ENCODE results near the gene ABL2. TPM values are rescaled to one million over a fixed set of nuclear protein-coding genes. Genes with fewer than 3 reads are reported as not detected.

ABL2 gene
- total and polyA plus RNA-seq, 4 donors, result 11.4 to 22.9 (median 12.6) TPM

- Histone ChIP-seq H3K27me3 (ENCODE audit: control insufficient read depth, insufficient read depth, low read length) (no peaks in the 10 kb centered on the region), H3K9me3 (ENCODE audit: control insufficient read depth, insufficient read depth, low read length) (no peaks in the 10 kb centered on the region), H3K36me3 (ENCODE audit: control insufficient read depth, insufficient read depth, low read length) (peaks cover 6% of the 10 kb centered on the region), H3K27ac (ENCODE audit: low read depth, low read length) (no peak overlapping the region), H3K4me3 (ENCODE audit: low read depth, low read length) (no peak overlapping the region), H3K4me1 (ENCODE audit: control insufficient read depth, insufficient read depth, low read length) (no peaks in the 10 kb centered on the region)
- DNase-seq (ENCODE audit: low read depth in 4 of 6, low spot score in 6 of 6), result no peak
- 95% methylated on average over 9 of the region's 10 CpGs for WGBS (ENCODE audit: insufficient coverage)
Observed at GRCh38 chr1:179129702-179130473, 99.6 kb downstream of the ABL2 start.

DNA sequence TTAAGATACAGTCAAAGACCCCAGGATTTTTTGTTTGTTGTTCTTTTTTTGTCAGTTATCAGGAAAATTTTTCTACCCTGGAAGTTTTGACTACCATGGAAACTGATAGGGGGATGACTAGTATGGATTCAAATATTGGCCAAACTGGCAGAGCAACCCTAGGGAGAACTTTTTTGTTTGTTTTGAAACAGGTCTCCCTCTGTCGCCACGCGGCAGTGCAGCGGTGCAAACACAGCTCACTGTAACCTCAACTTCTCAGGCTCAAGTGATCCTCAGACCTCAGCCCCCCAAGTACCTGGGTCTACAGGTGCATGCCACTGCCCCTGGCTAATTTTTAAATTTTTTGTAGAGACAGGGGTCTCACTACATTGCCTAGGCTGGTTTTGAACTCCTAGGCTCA lies 101.0 kb downstream of the ABL2 start:
- no peak for DNase-seq (ENCODE audit: low read depth in 4 of 6, low spot score in 6 of 6)
- no peaks in the 10 kb centered on the region for H3K27me3 ChIP-seq (ENCODE audit: control insufficient read depth, insufficient read depth, low read length)
- H3K9me3 ChIP-seq (ENCODE audit: control insufficient read depth, insufficient read depth, low read length), result no peaks in the 10 kb centered on the region
- no peaks in the 10 kb centered on the region for H3K4me1 ChIP-seq (ENCODE audit: control insufficient read depth, insufficient read depth, low read length)
- H3K4me3 ChIP-seq (ENCODE audit: low read depth, low read length), result no peak overlapping the region
- WGBS (ENCODE audit: insufficient coverage), result 100% methylated on average over 3 of the region's 4 CpGs
- peaks cover 7% of the 10 kb centered on the region for H3K36me3 ChIP-seq (ENCODE audit: control insufficient read depth, insufficient read depth, low read length)
- H3K27ac ChIP-seq (ENCODE audit: low read depth, low read length), result no peak overlapping the region

DNA sequence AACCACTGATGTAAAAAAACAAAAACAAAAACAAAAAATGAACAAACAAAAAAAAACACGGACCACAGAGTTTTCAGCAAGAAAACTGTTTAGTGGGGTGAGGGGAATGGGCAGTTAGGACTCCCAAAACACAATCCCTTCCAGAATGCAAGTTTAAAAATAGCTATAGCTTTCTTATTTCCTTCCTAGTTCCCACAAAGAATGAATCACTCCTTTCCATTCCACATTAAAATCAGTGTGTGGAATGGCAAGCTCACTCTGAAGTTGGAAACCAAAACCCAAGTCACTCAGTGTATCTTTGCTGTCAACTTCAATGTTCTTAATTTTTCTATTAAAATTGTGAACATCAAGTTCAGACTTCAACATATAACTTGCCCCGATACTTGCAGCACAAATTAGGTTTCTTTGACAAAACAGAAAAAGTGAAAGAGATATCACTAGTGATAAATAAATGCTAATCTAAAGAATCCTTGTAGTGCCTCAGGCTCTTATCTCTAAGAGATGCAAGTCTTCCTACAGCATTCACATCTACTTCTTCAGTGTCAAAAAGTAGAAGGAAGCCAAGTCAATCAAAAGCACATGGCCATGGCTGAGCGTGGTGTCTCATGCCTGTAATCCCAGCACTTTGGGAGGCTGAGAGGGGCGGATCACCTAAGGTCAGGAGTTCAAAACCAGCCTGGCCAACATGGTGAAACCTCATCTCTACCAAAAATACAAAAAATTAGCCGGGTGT lies 102.1 kb downstream of the ABL2 start:
- H3K4me1 ChIP-seq (ENCODE audit: control insufficient read depth, insufficient read depth, low read length), result no peaks in the 10 kb centered on the region
- no peak overlapping the region for H3K27ac ChIP-seq (ENCODE audit: low read depth, low read length)
- H3K36me3 ChIP-seq (ENCODE audit: control insufficient read depth, insufficient read depth, low read length), result peaks cover 11% of the 10 kb centered on the region
- H3K27me3 ChIP-seq (ENCODE audit: control insufficient read depth, insufficient read depth, low read length), result no peaks in the 10 kb centered on the region
- no peak overlapping the region for H3K4me3 ChIP-seq (ENCODE audit: low read depth, low read length)
- no peak for DNase-seq (ENCODE audit: low read depth in 4 of 6, low spot score in 6 of 6)
- WGBS (ENCODE audit: insufficient coverage), result 92% methylated on average over 2 of the region's 5 CpGs
- no peaks in the 10 kb centered on the region for H3K9me3 ChIP-seq (ENCODE audit: control insufficient read depth, insufficient read depth, low read length)

GRCh38 chr1:179126338-179127060 lies 103.0 kb downstream of the ABL2 start:
- Histone ChIP-seq H3K27me3 (ENCODE audit: control insufficient read depth, insufficient read depth, low read length) (no peaks in the 10 kb centered on the region), H3K9me3 (ENCODE audit: control insufficient read depth, insufficient read depth, low read length) (no peaks in the 10 kb centered on the region), H3K27ac (ENCODE audit: low read depth, low read length) (no peak overlapping the region), H3K4me1 (ENCODE audit: control insufficient read depth, insufficient read depth, low read length) (no peaks in the 10 kb centered on the region), H3K36me3 (ENCODE audit: control insufficient read depth, insufficient read depth, low read length) (peaks cover 11% of the 10 kb centered on the region), H3K4me3 (ENCODE audit: low read depth, low read length) (no peak overlapping the region)
- 83% methylated on average over 4 of the region's 8 CpGs for WGBS (ENCODE audit: insufficient coverage)
- peak in 1 of 6 donors; percentile 23 for DNase-seq (ENCODE audit: low read depth in 4 of 6, low spot score in 6 of 6)

GRCh38 chr1:179124873-179125272 lies 104.6 kb downstream of the ABL2 start:
- no CpG with 5 or more reads among the region's 1 CpG for WGBS (ENCODE audit: insufficient coverage)
- Histone ChIP-seq H3K4me3 (ENCODE audit: low read depth, low read length) (no peak overlapping the region), H3K4me1 (ENCODE audit: control insufficient read depth, insufficient read depth, low read length) (no peaks in the 10 kb centered on the region), H3K27me3 (ENCODE audit: control insufficient read depth, insufficient read depth, low read length) (no peaks in the 10 kb centered on the region), H3K27ac (ENCODE audit: low read depth, low read length) (no peak overlapping the region), H3K9me3 (ENCODE audit: control insufficient read depth, insufficient read depth, low read length) (no peaks in the 10 kb centered on the region), H3K36me3 (ENCODE audit: control insufficient read depth, insufficient read depth, low read length) (peaks cover 7% of the 10 kb centered on the region)
- DNase-seq (ENCODE audit: low read depth in 4 of 6, low spot score in 6 of 6), result no peak

- no peaks in the 10 kb centered on the region for H3K9me3 ChIP-seq (ENCODE audit: control insufficient read depth, insufficient read depth, low read length)
- 40% methylated on average over 1 of the region's 7 CpGs for WGBS (ENCODE audit: insufficient coverage)
- no peaks in the 10 kb centered on the region for H3K4me1 ChIP-seq (ENCODE audit: control insufficient read depth, insufficient read depth, low read length)
- peak; percentile 17 to 78 (median 28) for DNase-seq (ENCODE audit: low read depth in 4 of 6, low spot score in 6 of 6)
- peaks cover 23% of the 10 kb centered on the region for H3K36me3 ChIP-seq (ENCODE audit: control insufficient read depth, insufficient read depth, low read length)
- H3K27me3 ChIP-seq (ENCODE audit: control insufficient read depth, insufficient read depth, low read length), result no peaks in the 10 kb centered on the region
- no peak overlapping the region for H3K4me3 ChIP-seq (ENCODE audit: low read depth, low read length)
- H3K27ac ChIP-seq (ENCODE audit: low read depth, low read length), result no peak overlapping the region
Observed at GRCh38 chr1:179121159-179121938, 108.1 kb downstream of the ABL2 start.

DNA sequence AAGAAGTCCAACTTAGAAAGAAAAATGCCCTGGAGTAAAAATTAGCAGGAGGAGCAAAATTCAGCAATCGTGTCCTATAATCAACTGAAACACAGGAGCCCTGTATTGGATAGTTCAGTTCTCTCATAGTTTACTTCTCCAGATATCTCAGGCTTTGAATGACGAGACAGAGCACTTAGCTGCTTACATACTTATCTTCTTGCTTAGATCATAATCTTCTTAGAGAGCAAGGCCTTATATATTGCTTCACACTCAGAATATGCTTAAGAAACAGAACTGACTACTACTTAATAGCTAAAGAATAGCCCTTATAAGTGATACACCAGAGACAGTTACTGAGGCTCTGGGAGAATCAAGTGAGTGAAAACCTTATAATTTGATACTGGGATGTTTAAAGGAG lies 108.7 kb downstream of the ABL2 start:
- no CpG with 5 or more reads among the region's 2 CpGs for WGBS (ENCODE audit: insufficient coverage)
- H3K27ac ChIP-seq (ENCODE audit: low read depth, low read length), result no peak overlapping the region
- no peaks in the 10 kb centered on the region for H3K4me1 ChIP-seq (ENCODE audit: control insufficient read depth, insufficient read depth, low read length)
- H3K27me3 ChIP-seq (ENCODE audit: control insufficient read depth, insufficient read depth, low read length), result no peaks in the 10 kb centered on the region
- no peak overlapping the region for H3K4me3 ChIP-seq (ENCODE audit: low read depth, low read length)
- H3K9me3 ChIP-seq (ENCODE audit: control insufficient read depth, insufficient read depth, low read length), result no peaks in the 10 kb centered on the region
- no peak for DNase-seq (ENCODE audit: low read depth in 4 of 6, low spot score in 6 of 6)
- H3K36me3 ChIP-seq (ENCODE audit: control insufficient read depth, insufficient read depth, low read length), result peaks cover 23% of the 10 kb centered on the region

- peaks cover 23% of the 10 kb centered on the region for H3K36me3 ChIP-seq (ENCODE audit: control insufficient read depth, insufficient read depth, low read length)
Observed at GRCh38 chr1:179119513-179119912, 110.0 kb downstream of the ABL2 start.

GRCh38 chr1:179115181-179115580 lies 114.3 kb downstream of the ABL2 start:
- Histone ChIP-seq H3K36me3 (ENCODE audit: control insufficient read depth, insufficient read depth, low read length) (peaks cover 35% of the 10 kb centered on the region), H3K4me3 (ENCODE audit: low read depth, low read length) (no peak overlapping the region), H3K27me3 (ENCODE audit: control insufficient read depth, insufficient read depth, low read length) (no peaks in the 10 kb centered on the region), H3K27ac (ENCODE audit: low read depth, low read length) (no peak overlapping the region), H3K9me3 (ENCODE audit: control insufficient read depth, insufficient read depth, low read length) (no peaks in the 10 kb centered on the region), H3K4me1 (ENCODE audit: control insufficient read depth, insufficient read depth, low read length) (no peaks in the 10 kb centered on the region)
- no peak for DNase-seq (ENCODE audit: low read depth in 4 of 6, low spot score in 6 of 6)
- WGBS (ENCODE audit: insufficient coverage), result 100% methylated on average over 1 of the region's 3 CpGs

More at GRCh38 chr1:179119513-179119912, 110.0 kb downstream of the ABL2 start:
- no peak for DNase-seq (ENCODE audit: low read depth in 4 of 6, low spot score in 6 of 6)
- no peaks in the 10 kb centered on the region for H3K4me1 ChIP-seq (ENCODE audit: control insufficient read depth, insufficient read depth, low read length)
- no peaks in the 10 kb centered on the region for H3K9me3 ChIP-seq (ENCODE audit: control insufficient read depth, insufficient read depth, low read length)
- H3K27me3 ChIP-seq (ENCODE audit: control insufficient read depth, insufficient read depth, low read length), result no peaks in the 10 kb centered on the region
- no peak overlapping the region for H3K27ac ChIP-seq (ENCODE audit: low read depth, low read length)
- H3K4me3 ChIP-seq (ENCODE audit: low read depth, low read length), result no peak overlapping the region

Measured in spinal cord (tissue), 10 donors.